ENCODE results near the gene ROBO1. TPM values are rescaled to one million over a fixed set of nuclear protein-coding genes. Genes with fewer than 3 reads are reported as not detected.
A peak's percentile ranks its signal among the peaks of the same experiment; 100 is the strongest.

ROBO1 gene
- total RNA-seq, 1 donor from 2014 or later: 73.8 TPM

- Mint-ChIP-seq H3K36me3 (ENCODE audit: unreplicated experiment) (no peaks in the 10 kb centered on the region), H3K4me3 (ENCODE audit: unreplicated experiment) (no peak overlapping the region), H3K27ac (ENCODE audit: unreplicated experiment) (no peak overlapping the region), H3K9me3 (ENCODE audit: unreplicated experiment) (peaks cover 2% of the 10 kb centered on the region), H3K27me3 (ENCODE audit: unreplicated experiment) (peaks cover 4% of the 10 kb centered on the region), H3K4me1 (ENCODE audit: unreplicated experiment) (peaks cover 4% of the 10 kb centered on the region)
- peak; percentile 91 for TF ChIP-seq CTCF (IDR thresholded peaks at IDR 0.05)
- peak; percentile 83 for DNase-seq (ENCODE audit: extremely low spot score, unreplicated experiment)
Measured at GRCh38 chr3:79086514-79086913, 681.3 kb downstream of the ROBO1 start.

GRCh38 chr3:79085171-79085570 lies 682.6 kb downstream of the ROBO1 start:
- peaks cover 4% of the 10 kb centered on the region for H3K27me3 Mint-ChIP-seq (ENCODE audit: unreplicated experiment)
- no peak overlapping the region for H3K4me3 Mint-ChIP-seq (ENCODE audit: unreplicated experiment)
- DNase-seq (ENCODE audit: extremely low spot score, unreplicated experiment): no peak
- TF ChIP-seq CTCF (IDR thresholded peaks at IDR 0.05): no peak
- peaks cover 4% of the 10 kb centered on the region for H3K4me1 Mint-ChIP-seq (ENCODE audit: unreplicated experiment)
- H3K27ac Mint-ChIP-seq (ENCODE audit: unreplicated experiment): no peak overlapping the region
- H3K36me3 Mint-ChIP-seq (ENCODE audit: unreplicated experiment): no peaks in the 10 kb centered on the region
- H3K9me3 Mint-ChIP-seq (ENCODE audit: unreplicated experiment): no peaks in the 10 kb centered on the region

- DNase-seq (ENCODE audit: extremely low spot score, unreplicated experiment): no peak
- Mint-ChIP-seq H3K4me1 (ENCODE audit: unreplicated experiment) (peaks cover 4% of the 10 kb centered on the region), H3K9me3 (ENCODE audit: unreplicated experiment) (no peaks in the 10 kb centered on the region), H3K27me3 (ENCODE audit: unreplicated experiment) (no peaks in the 10 kb centered on the region), H3K36me3 (ENCODE audit: unreplicated experiment) (no peaks in the 10 kb centered on the region), H3K4me3 (ENCODE audit: unreplicated experiment) (no peak overlapping the region), H3K27ac (ENCODE audit: unreplicated experiment) (no peak overlapping the region)
- no peak for TF ChIP-seq CTCF (IDR thresholded peaks at IDR 0.05)
Measured at GRCh38 chr3:79081335-79081734, 686.5 kb downstream of the ROBO1 start.

GRCh38 chr3:79074558-79074957 lies 693.2 kb downstream of the ROBO1 start:
- Mint-ChIP-seq H3K4me1 (ENCODE audit: unreplicated experiment) (no peaks in the 10 kb centered on the region), H3K27ac (ENCODE audit: unreplicated experiment) (no peak overlapping the region), H3K27me3 (ENCODE audit: unreplicated experiment) (no peaks in the 10 kb centered on the region), H3K36me3 (ENCODE audit: unreplicated experiment) (no peaks in the 10 kb centered on the region), H3K9me3 (ENCODE audit: unreplicated experiment) (no peaks in the 10 kb centered on the region), H3K4me3 (ENCODE audit: unreplicated experiment) (no peak overlapping the region)
- TF ChIP-seq CTCF (IDR thresholded peaks at IDR 0.05): no peak
- no peak for DNase-seq (ENCODE audit: extremely low spot score, unreplicated experiment)

- Mint-ChIP-seq H3K36me3 (ENCODE audit: unreplicated experiment) (no peaks in the 10 kb centered on the region), H3K4me1 (ENCODE audit: unreplicated experiment) (peaks cover 6% of the 10 kb centered on the region), H3K27me3 (ENCODE audit: unreplicated experiment) (peaks cover 2% of the 10 kb centered on the region), H3K4me3 (ENCODE audit: unreplicated experiment) (no peak overlapping the region), H3K27ac (ENCODE audit: unreplicated experiment) (no peak overlapping the region), H3K9me3 (ENCODE audit: unreplicated experiment) (no peaks in the 10 kb centered on the region)
- TF ChIP-seq CTCF (IDR thresholded peaks at IDR 0.05): no peak
- DNase-seq (ENCODE audit: extremely low spot score, unreplicated experiment): no peak
Measured at GRCh38 chr3:79067734-79068133, 700.1 kb downstream of the ROBO1 start.

Data from osteocyte (in vitro differentiated cells).